ENCODE data around the gene OOSP2.

The OOSP2 gene

GRCh38 chr11:60084631-60085273 lies 44.5 kb downstream of the OOSP2 start:
- DNase-seq: no peak

- DNase-seq: no peak
Observed at GRCh38 chr11:60085909-60086308, 45.7 kb downstream of the OOSP2 start.

- DNase-seq: no peak
Observed at GRCh38 chr11:60087239-60087638, 47.0 kb downstream of the OOSP2 start.

GRCh38 chr11:60088364-60088763 lies 48.2 kb downstream of the OOSP2 start, which contains the start of gene MS4A2:
Gene MS4A2 (plus strand): TSS chr11:60088664. CDS start chr11:60088766, 102 bp downstream.
- no peak for DNase-seq

GRCh38 chr11:60095477-60096120 lies 55.4 kb downstream of the OOSP2 start:
- DNase-seq: no peak

GRCh38 chr11:60097189-60097588 lies 57.0 kb downstream of the OOSP2 start:
- no peak for DNase-seq
